ENCODE measurements around the gene GPS2.

GRCh38 chr17:7282752-7283321 is 32.3 kb downstream of the GPS2 start:
- peak in 1 of 6 experiments; percentile 5 for TF ChIP-seq CTCF (IDR thresholded peaks at IDR 0.05)
- TF ChIP-seq POLR2A (IDR thresholded peaks at IDR 0.05), result no peak
